MCF 10A (cell line): ENCODE measurements around the gene ARHGEF4. TPM values are rescaled to one million over a fixed set of nuclear protein-coding genes. Genes with fewer than 3 reads are reported as not detected.

Experiments
- BruUV-seq: library from RNA; stranded (reverse); fragments of 400-500 nt; replicated peaks from 2 replicates; lab custom pipeline; 2021; lab: Mats Ljungman, UMichigan
- CTCF ChIA-PET: fragments of 300-600 bp; sonication (Branson Sonifier 250); formaldehyde crosslinking; extraction: SDS; loops from one replicate; lab custom pipeline; 2021; ENCODE audit warnings: antibody characterized with exemption, inconsistent platforms; lab: Yijun Ruan, JAX
- POLR2A ChIA-PET: fragments of 300-600, 350-650 bp; sonication (Branson Sonifier 250); formaldehyde crosslinking; extraction: SDS; loops from one replicate; lab custom pipeline; 2020; ENCODE audit warnings: antibody characterized with exemption, inconsistent platforms; lab: Yijun Ruan, JAX
- DNase-seq: peaks from one replicate; pipeline ENCODE4 v3.0.0-alpha.2; 2018; ENCODE audit not compliant: unreplicated experiment
- H3K27ac Mint-ChIP-seq: one replicate; pipeline ENCODE4 v1.8.0; 2022; ENCODE audit warnings: mild to moderate bottlenecking, low read depth, mixed read lengths; ENCODE audit not compliant: unreplicated experiment
- H3K27me3 Mint-ChIP-seq: one replicate; pipeline ENCODE4 v1.8.0; 2022; ENCODE audit warnings: mixed read lengths; ENCODE audit not compliant: insufficient read depth, unreplicated experiment
- H3K36me3 Mint-ChIP-seq: one replicate; pipeline ENCODE4 v1.8.0; 2022; ENCODE audit warnings: mild to moderate bottlenecking, moderate library complexity, mixed read lengths; ENCODE audit not compliant: insufficient read depth, unreplicated experiment
- H3K4me1 Mint-ChIP-seq: one replicate; pipeline ENCODE4 v1.8.0; 2022; ENCODE audit warnings: mixed read lengths; ENCODE audit not compliant: insufficient read depth, unreplicated experiment
- H3K4me3 Mint-ChIP-seq: one replicate; pipeline ENCODE4 v1.8.0; 2022; ENCODE audit warnings: mild to moderate bottlenecking, moderate library complexity, mixed read lengths; ENCODE audit not compliant: unreplicated experiment
- H3K9me3 Mint-ChIP-seq: one replicate; pipeline ENCODE4 v1.8.0; 2022; ENCODE audit warnings: mixed read lengths; ENCODE audit not compliant: unreplicated experiment
- intact Hi-C: fragments of 100-400 bp; cut with micrococcal nuclease; formaldehyde crosslinking; loops from 2 replicates; pipeline ENCODE4 v1.14.1; 2022
- total RNA-seq: library from RNA; stranded (reverse); gene quantifications from 2 replicates; pipeline ENCODE4 v1.2.3, GENCODE V29; 2022
- TF ChIP-seq, protein P1 (sequence below): fragments of 200-600 bp; IDR thresholded peaks from one replicate; pipeline ENCODE4 v1.8.0; 2022; ENCODE audit warnings: antibody characterized with exemption, mild to moderate bottlenecking; ENCODE audit not compliant: unreplicated experiment

The ARHGEF4 gene
- total RNA-seq, 1 experiment from 2014 or later = 52.0 TPM

DNA sequence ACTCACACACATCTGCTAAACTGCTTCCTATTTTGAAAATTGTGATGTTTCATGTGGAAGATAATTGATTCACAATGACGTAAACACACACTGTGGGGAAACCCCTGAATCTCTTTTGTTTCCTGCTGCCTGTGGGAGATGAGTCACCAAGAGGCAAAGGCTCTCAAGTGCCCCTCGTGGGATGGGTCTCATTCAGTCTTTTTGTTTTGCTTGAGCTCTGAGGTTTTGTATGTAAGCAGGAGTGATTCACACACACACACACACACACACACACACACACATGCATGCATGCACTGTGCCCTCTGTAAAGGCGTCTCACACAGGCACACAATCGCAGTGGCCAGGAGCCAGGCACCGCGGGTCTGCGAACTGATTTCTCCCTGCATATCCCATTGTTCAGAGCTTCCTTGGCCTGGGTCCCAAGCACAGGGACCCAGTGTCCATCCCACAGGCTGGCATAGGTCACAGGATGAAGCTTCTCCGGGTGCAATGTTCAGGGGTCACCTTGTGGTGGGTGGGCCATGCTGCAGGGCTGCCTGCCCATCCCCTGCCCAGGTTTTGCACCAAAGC is 12.1 kb upstream of the ARHGEF4 start:
- peak; percentile 98 for DNase-seq
- H3K27me3 Mint-ChIP-seq = no peaks in the 10 kb centered on the region
- H3K9me3 Mint-ChIP-seq = no peaks in the 10 kb centered on the region
- H3K4me1 Mint-ChIP-seq = peaks cover 60% of the 10 kb centered on the region
- CTCF ChIA-PET = interaction anchor here (0.9 to 2.4 kb wide), 4 partner anchors 27 to 52 kb away, joined by 3 to 9 read pairs (median 6); no protein-coding TSS in a partner anchor
- POLR2A ChIA-PET = interaction anchor here (0.7 to 3.1 kb wide), 8 partner anchors 12 to 269 kb away, joined by 3 to 17 read pairs (median 4); partner anchors contain the start of genes ARHGEF4 and FAM168B
- no TSS peak for BruUV-seq
- intact Hi-C loops = loop anchor here (1.0 to 5.0 kb wide), 2 partner anchors 17 to 43 kb away; no protein-coding TSS in a partner anchor
- H3K4me3 Mint-ChIP-seq = peak overlapping the region; percentile 31
- peaks cover 10% of the 10 kb centered on the region for H3K36me3 Mint-ChIP-seq
- H3K27ac Mint-ChIP-seq = peak overlapping the region; percentile 96
- TF ChIP-seq, protein P1, sequence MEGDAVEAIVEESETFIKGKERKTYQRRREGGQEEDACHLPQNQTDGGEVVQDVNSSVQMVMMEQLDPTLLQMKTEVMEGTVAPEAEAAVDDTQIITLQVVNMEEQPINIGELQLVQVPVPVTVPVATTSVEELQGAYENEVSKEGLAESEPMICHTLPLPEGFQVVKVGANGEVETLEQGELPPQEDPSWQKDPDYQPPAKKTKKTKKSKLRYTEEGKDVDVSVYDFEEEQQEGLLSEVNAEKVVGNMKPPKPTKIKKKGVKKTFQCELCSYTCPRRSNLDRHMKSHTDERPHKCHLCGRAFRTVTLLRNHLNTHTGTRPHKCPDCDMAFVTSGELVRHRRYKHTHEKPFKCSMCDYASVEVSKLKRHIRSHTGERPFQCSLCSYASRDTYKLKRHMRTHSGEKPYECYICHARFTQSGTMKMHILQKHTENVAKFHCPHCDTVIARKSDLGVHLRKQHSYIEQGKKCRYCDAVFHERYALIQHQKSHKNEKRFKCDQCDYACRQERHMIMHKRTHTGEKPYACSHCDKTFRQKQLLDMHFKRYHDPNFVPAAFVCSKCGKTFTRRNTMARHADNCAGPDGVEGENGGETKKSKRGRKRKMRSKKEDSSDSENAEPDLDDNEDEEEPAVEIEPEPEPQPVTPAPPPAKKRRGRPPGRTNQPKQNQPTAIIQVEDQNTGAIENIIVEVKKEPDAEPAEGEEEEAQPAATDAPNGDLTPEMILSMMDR = no peak

DNA sequence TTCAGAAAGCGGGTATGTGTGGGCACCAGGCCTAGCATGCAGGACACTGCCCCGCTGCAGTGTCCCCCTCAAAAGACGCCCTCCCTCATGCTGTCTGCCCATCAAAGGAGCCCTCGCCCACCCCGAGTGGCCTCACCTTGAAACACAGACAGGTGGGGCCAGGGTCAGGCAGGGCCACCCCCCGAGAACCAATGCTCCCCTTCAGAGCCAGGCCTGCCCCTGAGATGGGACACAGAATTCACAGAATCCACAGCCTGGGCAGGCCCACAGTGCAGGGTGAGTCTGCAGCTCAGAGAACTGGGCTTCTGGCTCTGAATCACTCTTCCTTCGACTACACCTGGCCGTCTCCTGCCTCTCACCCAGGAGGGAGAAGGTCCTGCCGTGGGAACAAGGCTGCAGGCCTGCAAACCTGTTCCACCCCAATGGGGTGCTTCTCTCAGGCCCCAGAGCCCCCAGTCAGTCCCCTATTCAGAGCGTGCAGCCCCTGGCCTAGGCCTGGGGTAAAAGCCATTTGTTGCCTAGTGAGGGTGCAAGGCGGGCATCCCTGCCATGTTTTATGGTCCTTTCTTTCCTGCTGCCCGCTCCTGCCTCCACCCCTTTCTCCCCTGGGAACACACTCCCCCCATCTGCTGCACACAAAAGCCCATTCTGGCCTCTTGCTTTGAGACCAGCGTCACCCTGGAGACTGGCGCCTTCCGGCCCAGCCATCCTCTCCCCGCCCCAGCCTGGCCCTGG is 11.3 kb upstream of the ARHGEF4 start:
- intact Hi-C loops = loop anchor here (5.0 kb wide), 1 partner anchor 42 kb away; no protein-coding TSS in a partner anchor
- POLR2A ChIA-PET = interaction anchor here (0.8 to 3.1 kb wide), 6 partner anchors 11 to 150 kb away, joined by 3 to 17 read pairs (median 4); partner anchors contain the start of gene ARHGEF4
- no TSS peak for BruUV-seq
- H3K36me3 Mint-ChIP-seq = peaks cover 10% of the 10 kb centered on the region
- CTCF ChIA-PET = interaction anchor here (0.6 to 2.2 kb wide), 3 partner anchors 21 to 51 kb away, joined by 3 to 8 read pairs (median 4); no protein-coding TSS in a partner anchor
- H3K27ac Mint-ChIP-seq = no peak overlapping the region
- H3K9me3 Mint-ChIP-seq = no peaks in the 10 kb centered on the region
- peaks cover 62% of the 10 kb centered on the region for H3K4me1 Mint-ChIP-seq
- H3K4me3 Mint-ChIP-seq = no peak overlapping the region
- no peaks in the 10 kb centered on the region for H3K27me3 Mint-ChIP-seq
- TF ChIP-seq, protein P1 = no peak
- no peak for DNase-seq

DNA sequence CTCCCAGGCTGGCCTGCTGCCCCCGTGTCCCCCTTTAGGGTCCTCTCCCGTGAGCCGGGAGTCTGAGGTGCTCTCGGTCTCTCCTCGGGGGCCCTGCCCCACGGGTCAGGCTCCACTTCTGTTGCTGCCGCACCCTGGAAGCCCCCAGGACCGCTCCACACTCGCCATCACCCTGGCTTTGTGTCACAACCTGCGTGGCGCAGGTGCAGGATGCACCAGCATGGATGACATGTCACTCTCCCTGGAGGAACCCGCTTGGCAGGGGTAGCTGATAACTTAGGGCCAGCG is 10.8 kb upstream of the ARHGEF4 start:
- no peaks in the 10 kb centered on the region for H3K9me3 Mint-ChIP-seq
- no peak for DNase-seq
- no peaks in the 10 kb centered on the region for H3K27me3 Mint-ChIP-seq
- no peak overlapping the region for H3K27ac Mint-ChIP-seq
- TF ChIP-seq, protein P1 = no peak
- ChIA-PET CTCF (interaction anchor here (2.4 kb wide), 1 partner anchor 47 kb away, joined by 21 read pairs; no protein-coding TSS in a partner anchor), POLR2A (interaction anchor here (3.8 kb wide), 1 partner anchor 11 kb away, joined by 24 read pairs; the partner anchor contains the start of gene ARHGEF4)
- no peak overlapping the region for H3K4me3 Mint-ChIP-seq
- peaks cover 10% of the 10 kb centered on the region for H3K36me3 Mint-ChIP-seq
- H3K4me1 Mint-ChIP-seq = peaks cover 62% of the 10 kb centered on the region
- no TSS peak for BruUV-seq
- intact Hi-C loops = loop anchor here (5.0 kb wide), 1 partner anchor 41 kb away; no protein-coding TSS in a partner anchor

DNA sequence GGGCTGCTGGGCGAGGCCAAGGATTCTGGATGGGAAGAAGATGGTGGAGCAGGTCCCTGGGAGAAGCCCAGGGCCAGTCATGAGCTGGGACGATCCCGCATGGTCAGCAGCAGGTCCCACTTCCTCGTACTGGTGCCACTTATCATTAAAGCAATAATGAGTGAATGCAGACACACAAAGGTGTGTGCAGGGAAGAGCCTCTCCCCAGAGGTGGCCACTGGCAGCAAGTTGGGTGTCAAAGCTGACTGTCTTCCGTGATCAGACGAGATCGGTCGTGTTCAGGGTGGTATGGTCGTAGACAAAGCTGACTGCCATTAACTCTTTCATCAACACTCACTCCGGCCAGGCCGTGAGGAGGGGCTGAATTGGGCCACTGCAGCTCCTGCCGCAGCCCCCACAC is 10.3 kb upstream of the ARHGEF4 start:
- Mint-ChIP-seq H3K4me3 (no peak overlapping the region), H3K4me1 (peaks cover 58% of the 10 kb centered on the region), H3K36me3 (peaks cover 10% of the 10 kb centered on the region), H3K27me3 (no peaks in the 10 kb centered on the region), H3K9me3 (no peaks in the 10 kb centered on the region), H3K27ac (no peak overlapping the region)
- POLR2A ChIA-PET = interaction anchor here (2.8 to 5.1 kb wide), 3 partner anchors 10 to 54 kb away, joined by 11 to 95 read pairs (median 24); partner anchors contain the start of gene ARHGEF4
- TF ChIP-seq, protein P1 = no peak
- CTCF ChIA-PET = interaction anchor here (0.7 to 2.5 kb wide), 6 partner anchors 27 to 94 kb away, joined by 3 to 21 read pairs (median 8); no protein-coding TSS in a partner anchor
- intact Hi-C loops = loop anchor here (5.0 kb wide), 1 partner anchor 41 kb away; no protein-coding TSS in a partner anchor
- BruUV-seq = no TSS peak
- DNase-seq = no peak
